HEK293 (cell line): ENCODE results near the gene IGFL1.
A peak's percentile ranks its signal among the peaks of the same experiment; 100 is the strongest.

Experiments used
- BCL11B ChIP-seq: fragments of 450-650 bp; formaldehyde crosslinking; IDR thresholded peaks from 2 replicates; pipeline ENCODE4 v1.5.1; 2016; ENCODE audit warnings: low read depth, missing biosample characterization, missing genetic modification characterization
- EGR2 ChIP-seq: fragments of 450-650 bp; formaldehyde crosslinking; IDR thresholded peaks from 2 replicates; pipeline ENCODE4 v1.5.1; 2016; ENCODE audit warnings: low read depth, missing biosample characterization, missing genetic modification characterization
- IKZF3 ChIP-seq: fragments of 450-650 bp; IDR thresholded peaks from 2 replicates; pipeline ENCODE4 v1.5.0; 2018; ENCODE audit warnings: missing biosample characterization, mild to moderate bottlenecking, missing genetic modification characterization, moderate library complexity
- KLF17 ChIP-seq: fragments of 450-650 bp; formaldehyde crosslinking; IDR thresholded peaks from 2 replicates; pipeline ENCODE4 v1.5.1; 2016; ENCODE audit warnings: missing biosample characterization, missing genetic modification characterization
- PRDM2 ChIP-seq: fragments of 450-650 bp; formaldehyde crosslinking; IDR thresholded peaks from 2 replicates; pipeline ENCODE4 v1.5.1; 2016; ENCODE audit warnings: missing biosample characterization, missing genetic modification characterization, borderline replicate concordance
- REPIN1 ChIP-seq: fragments of 450-650 bp; formaldehyde crosslinking; IDR thresholded peaks from 2 replicates; pipeline ENCODE4 v1.5.1; 2017; ENCODE audit warnings: missing biosample characterization, missing genetic modification characterization, low read depth
- SCRT2 ChIP-seq: fragments of 450-650 bp; formaldehyde crosslinking; IDR thresholded peaks from 2 replicates; pipeline ENCODE4 v1.5.1; 2016; ENCODE audit warnings: missing biosample characterization, missing genetic modification characterization
- SP3 ChIP-seq: fragments of 450-650 bp; formaldehyde crosslinking; IDR thresholded peaks from 2 replicates; pipeline ENCODE4 v1.5.1; 2016; ENCODE audit warnings: missing biosample characterization, missing genetic modification characterization
- ZFP41 ChIP-seq: fragments of 450-650 bp; formaldehyde crosslinking; IDR thresholded peaks from 2 replicates; pipeline ENCODE4 v1.5.1; 2016; ENCODE audit warnings: missing biosample characterization, missing genetic modification characterization, borderline replicate concordance
- ZNF223 ChIP-seq: fragments of 450-650 bp; formaldehyde crosslinking; IDR thresholded peaks from 2 replicates; pipeline ENCODE4 v1.5.1; 2016; ENCODE audit warnings: missing biosample characterization, missing genetic modification characterization
- ZNF292 ChIP-seq: fragments of 450-650 bp; formaldehyde crosslinking; IDR thresholded peaks from 2 replicates; pipeline ENCODE4 v1.5.1; 2016; ENCODE audit warnings: low read depth, missing biosample characterization, missing genetic modification characterization, borderline replicate concordance
- ZNF324 ChIP-seq: fragments of 450-650 bp; formaldehyde crosslinking; IDR thresholded peaks from 2 replicates; pipeline ENCODE4 v1.5.1; 2016; ENCODE audit warnings: missing biosample characterization, missing genetic modification characterization
- ZNF391 ChIP-seq: fragments of 450-650 bp; formaldehyde crosslinking; IDR thresholded peaks from 2 replicates; pipeline ENCODE4 v1.5.1; 2016; ENCODE audit warnings: low read depth, missing biosample characterization, missing genetic modification characterization, borderline replicate concordance
- ZNF416 ChIP-seq: fragments of 450-650 bp; formaldehyde crosslinking; IDR thresholded peaks from 2 replicates; pipeline ENCODE4 v1.5.1; 2016; ENCODE audit warnings: missing biosample characterization, missing genetic modification characterization
- ZNF473 ChIP-seq: fragments of 450-650 bp; formaldehyde crosslinking; IDR thresholded peaks from 2 replicates; pipeline ENCODE4 v1.5.1; 2017; ENCODE audit warnings: missing biosample characterization, missing genetic modification characterization
- ZNF560 ChIP-seq: fragments of 450-650 bp; formaldehyde crosslinking; IDR thresholded peaks from 2 replicates; pipeline ENCODE4 v1.5.1; 2017; ENCODE audit warnings: missing biosample characterization, missing genetic modification characterization, borderline replicate concordance
- ZNF600 ChIP-seq: fragments of 450-650 bp; formaldehyde crosslinking; IDR thresholded peaks from 2 replicates; pipeline ENCODE4 v1.5.1; 2016; ENCODE audit warnings: missing biosample characterization, missing genetic modification characterization
- ZNF624 ChIP-seq: fragments of 450-650 bp; formaldehyde crosslinking; IDR thresholded peaks from 2 replicates; pipeline ENCODE4 v1.5.1; 2017; ENCODE audit warnings: missing biosample characterization, missing genetic modification characterization
- ZNF792 ChIP-seq: fragments of 450-650 bp; formaldehyde crosslinking; IDR thresholded peaks from 2 replicates; pipeline ENCODE4 v1.5.1; 2016; ENCODE audit warnings: missing biosample characterization, missing genetic modification characterization
- ZSCAN4 ChIP-seq: fragments of 450-650 bp; formaldehyde crosslinking; IDR thresholded peaks from 2 replicates; pipeline ENCODE4 v1.5.1; 2017; ENCODE audit warnings: missing biosample characterization, missing genetic modification characterization
- TF ChIP-seq, protein P1 (sequence below): fragments of 450-650 bp; IDR thresholded peaks from 2 replicates; pipeline ENCODE4 v1.5.1; 2018; ENCODE audit warnings: missing biosample characterization, mild to moderate bottlenecking, missing genetic modification characterization
- TF ChIP-seq, protein P2 (sequence below): fragments of 450-650 bp; IDR thresholded peaks from 2 replicates; pipeline ENCODE4 v1.5.1; 2018; ENCODE audit warnings: missing biosample characterization, missing genetic modification characterization
- TF ChIP-seq, protein P3 (sequence below): fragments of 450-650 bp; formaldehyde crosslinking; IDR thresholded peaks from 2 replicates; pipeline ENCODE4 v1.5.1; 2016; ENCODE audit warnings: missing biosample characterization, missing genetic modification characterization, low read depth
- TF ChIP-seq, protein P4 (sequence below): fragments of 450-650 bp; formaldehyde crosslinking; IDR thresholded peaks from 2 replicates; pipeline ENCODE4 v1.5.1; 2016; ENCODE audit warnings: missing biosample characterization, missing genetic modification characterization

The IGFL1 gene

GRCh38 chr19:46192992-46193650 is 36.4 kb upstream of the IGFL1 start (continued):
- TF ChIP-seq, protein P1, sequence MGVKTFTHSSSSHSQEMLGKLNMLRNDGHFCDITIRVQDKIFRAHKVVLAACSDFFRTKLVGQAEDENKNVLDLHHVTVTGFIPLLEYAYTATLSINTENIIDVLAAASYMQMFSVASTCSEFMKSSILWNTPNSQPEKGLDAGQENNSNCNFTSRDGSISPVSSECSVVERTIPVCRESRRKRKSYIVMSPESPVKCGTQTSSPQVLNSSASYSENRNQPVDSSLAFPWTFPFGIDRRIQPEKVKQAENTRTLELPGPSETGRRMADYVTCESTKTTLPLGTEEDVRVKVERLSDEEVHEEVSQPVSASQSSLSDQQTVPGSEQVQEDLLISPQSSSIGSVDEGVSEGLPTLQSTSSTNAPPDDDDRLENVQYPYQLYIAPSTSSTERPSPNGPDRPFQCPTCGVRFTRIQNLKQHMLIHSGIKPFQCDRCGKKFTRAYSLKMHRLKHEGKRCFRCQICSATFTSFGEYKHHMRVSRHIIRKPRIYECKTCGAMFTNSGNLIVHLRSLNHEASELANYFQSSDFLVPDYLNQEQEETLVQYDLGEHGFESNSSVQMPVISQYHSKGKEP, result 0 out of 2 replicates have a peak, but pooled peaks have one; percentile 21
- TF ChIP-seq ZSCAN4 (tag by site-specific recombination), result no peak
- TF ChIP-seq ZNF324 (tag by site-specific recombination), result no peak
- TF ChIP-seq, protein P2, sequence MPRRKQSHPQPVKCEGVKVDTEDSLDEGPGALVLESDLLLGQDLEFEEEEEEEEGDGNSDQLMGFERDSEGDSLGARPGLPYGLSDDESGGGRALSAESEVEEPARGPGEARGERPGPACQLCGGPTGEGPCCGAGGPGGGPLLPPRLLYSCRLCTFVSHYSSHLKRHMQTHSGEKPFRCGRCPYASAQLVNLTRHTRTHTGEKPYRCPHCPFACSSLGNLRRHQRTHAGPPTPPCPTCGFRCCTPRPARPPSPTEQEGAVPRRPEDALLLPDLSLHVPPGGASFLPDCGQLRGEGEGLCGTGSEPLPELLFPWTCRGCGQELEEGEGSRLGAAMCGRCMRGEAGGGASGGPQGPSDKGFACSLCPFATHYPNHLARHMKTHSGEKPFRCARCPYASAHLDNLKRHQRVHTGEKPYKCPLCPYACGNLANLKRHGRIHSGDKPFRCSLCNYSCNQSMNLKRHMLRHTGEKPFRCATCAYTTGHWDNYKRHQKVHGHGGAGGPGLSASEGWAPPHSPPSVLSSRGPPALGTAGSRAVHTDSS (tag by site-specific recombination), result no peak
- peak; percentile 82 for TF ChIP-seq ZNF600 (tag by site-specific recombination)
- TF ChIP-seq ZNF391 (tag by site-specific recombination), result peak; percentile 50; the same call in 1 of the 2 replicates
- no peak for TF ChIP-seq ZNF416 (tag by site-specific recombination)
- no peak for TF ChIP-seq ZNF473 (tag by site-specific recombination)
- TF ChIP-seq ZNF223 (tag by site-specific recombination), result no peak
- no peak for TF ChIP-seq ZNF292 (tag by site-specific recombination)
- no peak for TF ChIP-seq IKZF3 (tag by site-specific recombination)
- no peak for TF ChIP-seq BCL11B (tag by site-specific recombination)
- no peak for TF ChIP-seq ZNF624 (tag by site-specific recombination)
- TF ChIP-seq PRDM2 (tag by site-specific recombination), result no peak
- TF ChIP-seq, protein P3, sequence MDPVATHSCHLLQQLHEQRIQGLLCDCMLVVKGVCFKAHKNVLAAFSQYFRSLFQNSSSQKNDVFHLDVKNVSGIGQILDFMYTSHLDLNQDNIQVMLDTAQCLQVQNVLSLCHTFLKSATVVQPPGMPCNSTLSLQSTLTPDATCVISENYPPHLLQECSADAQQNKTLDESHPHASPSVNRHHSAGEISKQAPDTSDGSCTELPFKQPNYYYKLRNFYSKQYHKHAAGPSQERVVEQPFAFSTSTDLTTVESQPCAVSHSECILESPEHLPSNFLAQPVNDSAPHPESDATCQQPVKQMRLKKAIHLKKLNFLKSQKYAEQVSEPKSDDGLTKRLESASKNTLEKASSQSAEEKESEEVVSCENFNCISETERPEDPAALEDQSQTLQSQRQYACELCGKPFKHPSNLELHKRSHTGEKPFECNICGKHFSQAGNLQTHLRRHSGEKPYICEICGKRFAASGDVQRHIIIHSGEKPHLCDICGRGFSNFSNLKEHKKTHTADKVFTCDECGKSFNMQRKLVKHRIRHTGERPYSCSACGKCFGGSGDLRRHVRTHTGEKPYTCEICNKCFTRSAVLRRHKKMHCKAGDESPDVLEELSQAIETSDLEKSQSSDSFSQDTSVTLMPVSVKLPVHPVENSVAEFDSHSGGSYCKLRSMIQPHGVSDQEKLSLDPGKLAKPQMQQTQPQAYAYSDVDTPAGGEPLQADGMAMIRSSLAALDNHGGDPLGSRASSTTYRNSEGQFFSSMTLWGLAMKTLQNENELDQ (tag by site-specific recombination), result no peak
- no peak; the same call in 1 of the 2 replicates for TF ChIP-seq SP3 (tag by site-specific recombination)
- TF ChIP-seq KLF17 (tag by site-specific recombination), result no peak
- no peak for TF ChIP-seq ZNF560
- no peak for TF ChIP-seq EGR2 (tag by site-specific recombination)
- TF ChIP-seq, protein P4, sequence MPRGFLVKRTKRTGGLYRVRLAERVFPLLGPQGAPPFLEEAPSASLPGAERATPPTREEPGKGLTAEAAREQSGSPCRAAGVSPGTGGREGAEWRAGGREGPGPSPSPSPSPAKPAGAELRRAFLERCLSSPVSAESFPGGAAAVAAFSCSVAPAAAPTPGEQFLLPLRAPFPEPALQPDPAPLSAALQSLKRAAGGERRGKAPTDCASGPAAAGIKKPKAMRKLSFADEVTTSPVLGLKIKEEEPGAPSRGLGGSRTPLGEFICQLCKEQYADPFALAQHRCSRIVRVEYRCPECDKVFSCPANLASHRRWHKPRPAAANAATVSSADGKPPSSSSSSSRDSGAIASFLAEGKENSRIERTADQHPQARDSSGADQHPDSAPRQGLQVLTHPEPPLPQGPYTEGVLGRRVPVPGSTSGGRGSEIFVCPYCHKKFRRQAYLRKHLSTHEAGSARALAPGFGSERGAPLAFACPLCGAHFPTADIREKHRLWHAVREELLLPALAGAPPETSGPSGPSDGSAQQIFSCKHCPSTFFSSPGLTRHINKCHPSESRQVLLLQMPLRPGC (tag by site-specific recombination), result 0 out of 2 replicates have a peak, but pooled peaks have one; percentile 35
- TF ChIP-seq ZNF792 (tag by site-specific recombination), result no peak
- TF ChIP-seq ZFP41 (tag by site-specific recombination), result no peak
- no peak for TF ChIP-seq REPIN1 (tag by site-specific recombination)
- no peak for TF ChIP-seq SCRT2 (tag by site-specific recombination)
